ENCODE measurements around the gene NPLOC4. TPM values are rescaled to one million over a fixed set of nuclear protein-coding genes. Genes with fewer than 3 reads are reported as not detected.

The NPLOC4 gene
- total and polyA plus RNA-seq, 4 donors: 26.7 to 94.3 (median 70.6) TPM

GRCh38 chr17:81656118-81656743 is 19.3 kb upstream of the NPLOC4 start, which contains the start of gene PDE6G:
Gene PDE6G (minus strand): TSS chr17:81656542. CDS start chr17:81653305, 3,237 bp downstream.
- DNase-seq (no peak), ATAC-seq (ENCODE audit: low FRiP score) (no peak)
- Histone ChIP-seq H3K27ac (ENCODE audit: low read depth in 1 of 2, low read length in 2 of 2) (no peak within 1 kb of the TSS), H3K27me3 (ENCODE audit: control insufficient read depth in 1 of 2, insufficient read depth in 2 of 2, low read length in 1 of 2) (no peaks in the 10 kb centered on the region), H3K4me3 (ENCODE audit: low read length in 2 of 2) (no peak within 1 kb of the TSS), H3K4me1 (ENCODE audit: control insufficient read depth in 1 of 2, insufficient read depth in 2 of 2, low read length in 2 of 2) (no peaks in the 10 kb centered on the region), H3K36me3 (ENCODE audit: control insufficient read depth in 1 of 2, insufficient read depth in 2 of 2, low read length in 1 of 2) (no peaks in the 10 kb centered on the region), H3K9me3 (ENCODE audit: control insufficient read depth, low read length) (no peaks in the 10 kb centered on the region)
- 79 to 84% methylated on average over 15 of the region's 15 CpGs for WGBS, 2 donors
- intact Hi-C loops (cut with DNase I): no loop called here

GRCh38 chr17:81655378-81656117 is 18.6 kb upstream of the NPLOC4 start:
- no peaks in the 10 kb centered on the region for H3K9me3 ChIP-seq (ENCODE audit: control insufficient read depth, low read length)
- H3K36me3 ChIP-seq (ENCODE audit: control insufficient read depth in 1 of 2, insufficient read depth in 2 of 2, low read length in 1 of 2): no peaks in the 10 kb centered on the region
- H3K27me3 ChIP-seq (ENCODE audit: control insufficient read depth in 1 of 2, insufficient read depth in 2 of 2, low read length in 1 of 2): no peaks in the 10 kb centered on the region
- intact Hi-C loops (cut with DNase I): no loop called here
- DNase-seq (no peak), ATAC-seq (ENCODE audit: low FRiP score) (no peak)
- H3K27ac ChIP-seq (ENCODE audit: low read depth in 1 of 2, low read length in 2 of 2): no peak overlapping the region
- 75 to 76% methylated on average over 18 of the region's 18 CpGs for WGBS, 2 donors
- no peak overlapping the region for H3K4me3 ChIP-seq (ENCODE audit: low read length in 2 of 2)
- H3K4me1 ChIP-seq (ENCODE audit: control insufficient read depth in 1 of 2, insufficient read depth in 2 of 2, low read length in 2 of 2): no peaks in the 10 kb centered on the region

DNA sequence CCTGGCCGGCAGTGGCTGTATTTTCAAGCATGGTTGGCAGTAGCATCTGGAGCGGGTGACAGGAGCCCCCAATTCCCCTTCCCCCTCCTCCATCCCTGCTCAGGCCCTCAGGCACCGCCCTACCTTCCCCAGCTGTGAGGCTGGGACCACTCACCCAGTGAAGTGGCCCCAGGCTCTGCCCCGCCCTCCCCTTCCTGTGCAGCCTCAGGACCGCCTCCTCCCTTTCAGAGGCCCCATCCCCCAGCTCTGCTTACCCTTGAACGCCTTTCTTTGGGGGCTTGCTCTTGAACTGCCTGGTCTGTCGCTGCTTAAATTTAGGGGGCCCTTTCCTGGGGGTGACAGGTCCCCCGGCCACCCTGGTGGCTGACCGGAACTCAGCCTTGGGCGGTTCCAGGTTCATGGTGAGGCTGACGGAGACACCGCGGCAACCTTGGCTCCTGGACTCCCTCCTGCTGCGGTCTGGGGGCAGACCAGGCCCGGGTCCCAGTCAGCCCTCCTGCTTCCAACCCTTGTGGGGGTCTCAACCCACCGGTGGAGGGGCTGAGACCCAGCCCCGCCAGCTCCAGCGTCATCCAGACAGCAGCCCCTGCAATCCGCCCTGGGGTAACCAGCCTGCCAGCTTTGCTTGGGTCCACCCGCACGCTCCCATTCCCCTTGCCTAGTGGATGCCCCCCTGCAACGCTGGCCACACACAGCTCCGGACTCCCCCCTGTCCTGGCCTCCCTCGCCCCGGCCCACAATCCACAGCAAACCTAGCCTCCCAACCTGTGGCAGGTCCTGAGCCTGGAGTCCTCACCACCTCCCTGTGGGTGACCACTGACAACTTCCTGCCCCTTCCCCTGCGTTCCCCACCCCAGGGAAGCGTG is 16.2 kb upstream of the NPLOC4 start:
- ATAC-seq (ENCODE audit: low FRiP score) (no peak), DNase-seq (no peak)
- Histone ChIP-seq H3K27ac (ENCODE audit: low read depth in 1 of 2, low read length in 2 of 2) (no peak overlapping the region), H3K27me3 (ENCODE audit: control insufficient read depth in 1 of 2, insufficient read depth in 2 of 2, low read length in 1 of 2) (no peaks in the 10 kb centered on the region), H3K9me3 (ENCODE audit: control insufficient read depth, low read length) (peaks cover 2% of the 10 kb centered on the region), H3K36me3 (ENCODE audit: control insufficient read depth in 1 of 2, insufficient read depth in 2 of 2, low read length in 1 of 2) (no peaks in the 10 kb centered on the region), H3K4me1 (ENCODE audit: control insufficient read depth in 1 of 2, insufficient read depth in 2 of 2, low read length in 2 of 2) (no peaks in the 10 kb centered on the region), H3K4me3 (ENCODE audit: low read length in 2 of 2) (no peak overlapping the region)
- intact Hi-C loops (cut with DNase I): no loop called here
- WGBS, 2 donors: 20 to 31% methylated on average over 20 to 27 of the region's 27 CpGs

DNA sequence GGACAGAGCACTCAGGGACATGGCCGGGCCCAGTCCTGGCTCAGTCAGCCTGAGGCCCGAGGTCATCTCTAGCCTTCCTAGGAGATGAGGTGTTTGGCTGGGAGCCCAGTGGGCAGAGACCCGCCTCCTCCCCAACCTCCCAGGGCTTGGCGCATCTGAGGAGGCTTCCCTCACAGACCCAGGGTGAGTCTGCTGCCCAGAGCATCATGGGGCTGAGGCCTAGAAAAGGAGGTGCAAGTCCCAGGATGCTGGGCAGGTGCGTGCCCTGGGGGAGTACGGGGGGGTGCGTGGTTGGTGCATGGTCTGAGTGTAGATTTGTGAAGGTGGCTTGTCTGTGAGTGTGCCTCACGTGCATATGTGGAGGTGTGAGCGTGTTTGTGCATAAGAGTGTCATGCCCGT is 14.8 kb upstream of the NPLOC4 start:
- Histone ChIP-seq H3K9me3 (ENCODE audit: control insufficient read depth, low read length) (peaks cover 2% of the 10 kb centered on the region), H3K36me3 (ENCODE audit: control insufficient read depth in 1 of 2, insufficient read depth in 2 of 2, low read length in 1 of 2) (no peaks in the 10 kb centered on the region), H3K4me3 (ENCODE audit: low read length in 2 of 2) (no peak overlapping the region), H3K4me1 (ENCODE audit: control insufficient read depth in 1 of 2, insufficient read depth in 2 of 2, low read length in 2 of 2) (no peaks in the 10 kb centered on the region), H3K27me3 (ENCODE audit: control insufficient read depth in 1 of 2, insufficient read depth in 2 of 2, low read length in 1 of 2) (no peaks in the 10 kb centered on the region), H3K27ac (ENCODE audit: low read depth in 1 of 2, low read length in 2 of 2) (no peak overlapping the region)
- WGBS, 2 donors: 74 to 78% methylated on average over 10 of the region's 10 CpGs
- DNase-seq: no peak
- intact Hi-C loops (cut with DNase I): no loop called here
- no peak for ATAC-seq (ENCODE audit: low FRiP score)

DNA sequence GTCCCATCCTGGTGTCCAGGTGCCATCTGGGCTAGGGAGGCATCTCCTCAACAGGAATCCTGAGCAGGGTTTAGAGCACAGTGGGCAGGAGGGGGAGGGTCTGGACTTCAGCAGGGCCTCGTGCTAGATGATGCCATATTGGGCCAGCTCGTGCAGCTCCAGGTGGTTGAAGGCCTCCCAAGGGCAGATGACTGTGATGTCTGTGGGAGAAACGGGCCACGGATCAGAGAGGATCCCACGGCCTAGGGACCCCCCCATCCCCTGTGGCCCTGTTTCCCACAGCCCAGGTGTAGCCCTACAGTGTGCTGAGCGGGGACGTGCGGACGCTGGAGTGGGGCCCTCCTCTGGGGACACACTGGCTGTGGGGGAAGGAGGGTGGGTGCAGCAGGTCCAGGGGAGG is 14.0 kb upstream of the NPLOC4 start:
- peaks cover 2% of the 10 kb centered on the region for H3K9me3 ChIP-seq (ENCODE audit: control insufficient read depth, low read length)
- H3K4me1 ChIP-seq (ENCODE audit: control insufficient read depth in 1 of 2, insufficient read depth in 2 of 2, low read length in 2 of 2): no peaks in the 10 kb centered on the region
- DNase-seq (no peak), ATAC-seq (ENCODE audit: low FRiP score) (no peak)
- H3K4me3 ChIP-seq (ENCODE audit: low read length in 2 of 2): no peak overlapping the region
- no peaks in the 10 kb centered on the region for H3K36me3 ChIP-seq (ENCODE audit: control insufficient read depth in 1 of 2, insufficient read depth in 2 of 2, low read length in 1 of 2)
- H3K27ac ChIP-seq (ENCODE audit: low read depth in 1 of 2, low read length in 2 of 2): no peak overlapping the region
- intact Hi-C loops (cut with DNase I): no loop called here
- WGBS, 2 donors: 65 to 70% methylated on average over 9 of the region's 9 CpGs
- no peaks in the 10 kb centered on the region for H3K27me3 ChIP-seq (ENCODE audit: control insufficient read depth in 1 of 2, insufficient read depth in 2 of 2, low read length in 1 of 2)

GRCh38 chr17:81648707-81649085 is 11.8 kb upstream of the NPLOC4 start:
- H3K27me3 ChIP-seq (ENCODE audit: control insufficient read depth in 1 of 2, insufficient read depth in 2 of 2, low read length in 1 of 2): no peaks in the 10 kb centered on the region
- ATAC-seq (ENCODE audit: low FRiP score) (no peak), DNase-seq (no peak)
- no peak overlapping the region for H3K27ac ChIP-seq (ENCODE audit: low read depth in 1 of 2, low read length in 2 of 2)
- no peaks in the 10 kb centered on the region for H3K4me1 ChIP-seq (ENCODE audit: control insufficient read depth in 1 of 2, insufficient read depth in 2 of 2, low read length in 2 of 2)
- H3K36me3 ChIP-seq (ENCODE audit: control insufficient read depth in 1 of 2, insufficient read depth in 2 of 2, low read length in 1 of 2): no peaks in the 10 kb centered on the region
- H3K9me3 ChIP-seq (ENCODE audit: control insufficient read depth, low read length): peaks cover 2% of the 10 kb centered on the region
- intact Hi-C loops (cut with DNase I): no loop called here
- 47 to 55% methylated on average over 14 of the region's 14 CpGs for WGBS, 2 donors
- no peak overlapping the region for H3K4me3 ChIP-seq (ENCODE audit: low read length in 2 of 2)

- H3K4me1 ChIP-seq (ENCODE audit: control insufficient read depth in 1 of 2, insufficient read depth in 2 of 2, low read length in 2 of 2): no peaks in the 10 kb centered on the region
- peaks cover 2% of the 10 kb centered on the region for H3K9me3 ChIP-seq (ENCODE audit: control insufficient read depth, low read length)
- H3K27me3 ChIP-seq (ENCODE audit: control insufficient read depth in 1 of 2, insufficient read depth in 2 of 2, low read length in 1 of 2): no peaks in the 10 kb centered on the region
- H3K27ac ChIP-seq (ENCODE audit: low read depth in 1 of 2, low read length in 2 of 2): no peak overlapping the region
- no peaks in the 10 kb centered on the region for H3K36me3 ChIP-seq (ENCODE audit: control insufficient read depth in 1 of 2, insufficient read depth in 2 of 2, low read length in 1 of 2)
- DNase-seq (no peak), ATAC-seq (ENCODE audit: low FRiP score) (no peak)
- intact Hi-C loops (cut with DNase I): no loop called here
- WGBS, 2 donors: 4% methylated on average over 44 to 78 of the region's 78 CpGs
- H3K4me3 ChIP-seq (ENCODE audit: low read length in 2 of 2): no peak overlapping the region
Observed at GRCh38 chr17:81648013-81648706, 11.2 kb upstream of the NPLOC4 start.

GRCh38 chr17:81647640-81648012 is 10.7 kb upstream of the NPLOC4 start:
- no peaks in the 10 kb centered on the region for H3K36me3 ChIP-seq (ENCODE audit: control insufficient read depth in 1 of 2, insufficient read depth in 2 of 2, low read length in 1 of 2)
- H3K4me1 ChIP-seq (ENCODE audit: control insufficient read depth in 1 of 2, insufficient read depth in 2 of 2, low read length in 2 of 2): no peaks in the 10 kb centered on the region
- H3K4me3 ChIP-seq (ENCODE audit: low read length in 2 of 2): no peak overlapping the region
- ATAC-seq (ENCODE audit: low FRiP score) (no peak), DNase-seq (no peak)
- peaks cover 2% of the 10 kb centered on the region for H3K9me3 ChIP-seq (ENCODE audit: control insufficient read depth, low read length)
- WGBS, 2 donors: 25% methylated on average over 21 of the region's 21 CpGs
- no peak overlapping the region for H3K27ac ChIP-seq (ENCODE audit: low read depth in 1 of 2, low read length in 2 of 2)
- H3K27me3 ChIP-seq (ENCODE audit: control insufficient read depth in 1 of 2, insufficient read depth in 2 of 2, low read length in 1 of 2): no peaks in the 10 kb centered on the region
- intact Hi-C loops (cut with DNase I): no loop called here

Data from aorta (tissue), 5 donors.